ENCODE results near the gene ITLN2. TPM values are rescaled to one million over a fixed set of nuclear protein-coding genes. Genes with fewer than 3 reads are reported as not detected.
"Not testable (repeated sequence)": the region's sequence is repeated elsewhere in the genome, so short reads cannot be mapped to it uniquely, and the experiment has no call there.

The ITLN2 gene
- total RNA-seq, 1 experiment from 2014 or later = 0.20 TPM

DNA sequence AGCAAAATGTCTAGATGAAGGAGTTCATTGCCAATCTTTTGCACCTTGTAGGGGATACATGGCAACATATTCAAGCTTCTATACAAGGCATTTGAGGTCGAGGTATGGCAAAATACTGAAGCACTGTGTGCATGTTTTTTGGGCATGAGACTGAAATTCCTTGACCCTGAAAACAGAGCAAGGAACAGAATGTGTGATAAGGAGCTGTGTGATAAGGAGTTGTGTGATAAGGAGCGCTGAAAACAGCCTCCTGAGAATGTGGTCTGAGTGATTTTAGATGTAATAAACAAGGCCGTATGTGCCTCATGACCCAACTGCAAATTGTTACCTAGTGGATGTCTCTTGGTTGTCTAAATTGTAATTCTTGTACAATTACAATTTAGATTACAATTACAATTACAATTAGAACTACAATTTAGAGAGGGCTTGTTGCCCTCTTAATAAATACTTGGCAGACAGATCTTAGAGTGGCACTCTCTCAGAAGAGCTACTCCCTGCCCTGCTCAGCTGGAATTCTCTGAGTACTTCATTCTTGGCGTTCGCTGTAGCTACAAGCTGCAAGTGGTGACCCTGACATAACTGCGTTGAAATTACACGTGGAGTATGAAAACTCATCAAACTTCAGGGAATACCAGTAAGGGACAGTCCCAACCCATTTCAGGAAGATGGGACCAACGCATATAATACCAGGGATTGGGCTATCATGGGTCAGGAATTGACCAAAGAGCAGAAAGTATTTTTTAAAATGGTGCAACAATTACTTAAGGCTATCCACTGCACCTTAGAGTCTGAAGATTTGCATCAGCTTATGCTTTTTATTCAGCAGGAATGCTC, 49.6 kb downstream of the ITLN2 start:
- H3K27me3 ChIP-seq (ENCODE audit: insufficient read depth, low read length) = 0 out of 2 replicates have a peak, but pooled peaks cover 7% of the 10 kb centered on the region
- ChIA-PET CTCF (no interaction called here), RAD21 (ENCODE audit: low non-redundant PET in 1 of 2, low total read pairs in 2 of 2, uncharacterized antibody in 2 of 2, unreplicated experiment in 2 of 2) (no interaction called here)

DNA sequence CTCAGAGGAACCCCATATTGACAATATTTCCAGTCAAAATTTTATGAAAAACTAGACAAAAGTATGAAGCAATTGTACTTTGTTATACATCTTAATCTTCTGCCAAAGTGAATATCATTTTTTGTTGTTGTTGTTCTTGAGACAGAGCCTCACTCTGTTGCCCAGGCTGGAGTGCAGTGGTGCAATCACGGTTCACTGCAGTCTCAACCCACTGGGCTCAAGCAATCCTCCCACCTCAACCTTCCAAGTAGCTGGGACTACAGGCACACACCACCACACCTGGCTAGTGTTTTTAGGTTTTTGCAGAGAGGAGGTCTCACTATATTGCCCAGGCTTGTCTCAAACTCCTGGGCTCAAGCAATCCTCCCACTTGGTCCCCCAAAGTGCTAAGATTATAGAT, 52.4 kb downstream of the ITLN2 start:
- intact Hi-C loops (cut with micrococcal nuclease); ATAC-seq; H3K36me3 ChIP-seq (ENCODE audit: control insufficient read depth in 1 of 2, insufficient read depth in 2 of 2, low read length in 2 of 2); H3K27me3 ChIP-seq (ENCODE audit: insufficient read depth, low read length); H3K9me2 ChIP-seq (ENCODE audit: insufficient read depth); H3K4me3 ChIP-seq (replicated peaks in 1 of 2; ENCODE audit: low read depth in 1 of 2, low read length in 2 of 2); H3K27ac ChIP-seq (ENCODE audit: low read depth, low read length); H3K9me3 ChIP-seq (ENCODE audit: control insufficient read depth in 1 of 2, insufficient read depth in 1 of 2, low read depth in 1 of 2, low read length in 2 of 2); H3K4me2 ChIP-seq (ENCODE audit: low read length); H2AFZ ChIP-seq (ENCODE audit: low read depth, low read length, poor library complexity, severe bottlenecking); H3K9ac ChIP-seq (ENCODE audit: low read length); RAD21 ChIA-PET (ENCODE audit: low non-redundant PET in 1 of 2, low total read pairs in 2 of 2, uncharacterized antibody in 2 of 2, unreplicated experiment in 2 of 2); H4K20me1 ChIP-seq (ENCODE audit: insufficient read depth); H3K4me1 ChIP-seq (ENCODE audit: control insufficient read depth in 1 of 2, insufficient read depth in 2 of 2, low read length in 2 of 2); POLR2A ChIA-PET; DNase-seq (ENCODE audit: low read depth, low spot score); BruUV-seq (replicated peaks); CTCF ChIA-PET; H3K79me2 ChIP-seq (ENCODE audit: insufficient read depth, low read length): not testable (repeated sequence)

More for the DNA sequence above, 49.6 kb downstream of the ITLN2 start:
- TF ChIP-seq CBX3 (IDR thresholded peaks at IDR 0.05; ENCODE audit: low read depth) = no peak
- no peak for TF ChIP-seq YY1 (IDR thresholded peaks at IDR 0.05; ENCODE audit: extremely low read depth, insufficient replicate concordance, low read depth, low read length)
- TF ChIP-seq ZNF274 (IDR thresholded peaks at IDR 0.05; ENCODE audit: low read depth, low read length) = no peak
- no peak for TF ChIP-seq ZFX (IDR thresholded peaks at IDR 0.05)
- no peak for TF ChIP-seq EGR1 (IDR thresholded peaks at IDR 0.05; ENCODE audit: low read depth)
- TF ChIP-seq EZH2phosphoT487 (IDR thresholded peaks at IDR 0.05; ENCODE audit: borderline replicate concordance) = no peak
- no peak for TF ChIP-seq POLR2AphosphoS5 (IDR thresholded peaks at IDR 0.05; ENCODE audit: low read depth, low read length)
- TF ChIP-seq SIN3A (IDR thresholded peaks at IDR 0.05; ENCODE audit: low read depth) = no peak
- no peak for TF ChIP-seq FOSL1 (IDR thresholded peaks at IDR 0.05; ENCODE audit: low read depth)
- no peak for TF ChIP-seq SRF (IDR thresholded peaks at IDR 0.05; ENCODE audit: low read depth)
- no peak for TF ChIP-seq ZBTB33 (IDR thresholded peaks at IDR 0.05; ENCODE audit: extremely low read depth, insufficient replicate concordance, low read length)
- DNase-seq (ENCODE audit: low read depth, low spot score) = no peak
- Histone ChIP-seq H3K9me3 (ENCODE audit: control insufficient read depth in 1 of 2, insufficient read depth in 1 of 2, low read depth in 1 of 2, low read length in 2 of 2) (no peaks in the 10 kb centered on the region), H3K4me1 (ENCODE audit: control insufficient read depth in 1 of 2, insufficient read depth in 2 of 2, low read length in 2 of 2) (no peaks in the 10 kb centered on the region), H3K4me2 (ENCODE audit: low read length) (no peak overlapping the region), H4K20me1 (ENCODE audit: insufficient read depth) (no peaks in the 10 kb centered on the region), H3K27ac (ENCODE audit: low read depth, low read length) (no peak overlapping the region), H3K79me2 (ENCODE audit: insufficient read depth, low read length) (no peaks in the 10 kb centered on the region), H3K9me2 (ENCODE audit: insufficient read depth) (no peaks in the 10 kb centered on the region), H3K9ac (ENCODE audit: low read length) (no peak overlapping the region), H3K36me3 (ENCODE audit: control insufficient read depth in 1 of 2, insufficient read depth in 2 of 2, low read length in 2 of 2) (no peaks in the 10 kb centered on the region), H2AFZ (ENCODE audit: low read depth, low read length, poor library complexity, severe bottlenecking) (no peak overlapping the region), H3K4me3 (replicated peaks in 1 of 2; ENCODE audit: low read depth in 1 of 2, low read length in 2 of 2) (no peak overlapping the region)
- BruUV-seq (replicated peaks) = no TSS peak
- ATAC-seq = no peak
- intact Hi-C loops (cut with micrococcal nuclease) = no loop called here
- POLR2A ChIA-PET = no interaction called here

Data from HCT116 (cell line).